ENCODE measurements around the gene FLNC.

Gene FLNC

DNA sequence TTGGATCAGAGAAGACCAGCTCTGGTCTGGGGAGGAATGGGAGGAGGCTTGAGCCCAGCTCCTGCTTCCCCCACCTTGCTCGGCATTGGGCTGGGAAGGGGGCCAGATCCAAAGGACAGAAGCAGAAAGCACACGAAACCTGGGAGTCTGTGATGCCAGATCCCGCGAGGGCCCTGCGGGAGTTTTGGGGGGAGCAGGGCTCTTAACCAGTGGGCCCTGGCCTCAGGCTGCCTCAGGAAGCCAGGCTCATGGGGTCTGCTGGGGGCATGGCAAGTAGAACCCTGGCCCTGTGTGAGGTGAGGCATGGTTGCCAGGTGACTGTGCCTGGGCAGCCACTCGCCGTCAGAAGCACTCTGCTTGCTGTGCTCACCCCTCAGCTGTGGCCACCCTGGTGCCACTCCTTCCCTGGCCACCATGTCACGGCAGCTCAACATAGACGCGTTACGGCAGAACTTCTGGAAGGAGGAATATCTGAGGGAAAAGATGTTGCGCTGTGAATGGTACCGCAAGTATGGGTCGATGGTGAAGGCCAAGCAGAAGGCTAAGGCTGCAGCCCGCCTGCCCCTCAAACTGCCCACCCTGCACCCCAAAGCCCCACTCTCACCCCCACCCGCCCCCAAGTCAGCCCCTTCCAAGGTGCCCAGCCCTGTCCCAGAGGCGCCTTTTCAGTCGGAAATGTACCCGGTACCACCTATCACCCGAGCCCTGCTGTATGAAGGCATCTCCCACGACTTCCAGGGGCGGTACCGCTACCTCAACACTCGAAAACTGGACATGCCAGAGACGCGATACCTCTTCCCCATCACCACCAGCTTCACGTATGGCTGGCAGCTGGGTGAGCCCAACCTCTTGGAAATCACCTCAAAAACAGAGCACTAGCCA is 36.0 kb downstream of the FLNC start:
- DNase-seq = no peak

GRCh38 chr7:128867241-128867640 is 37.0 kb downstream of the FLNC start:
- DNase-seq = no peak

DNA sequence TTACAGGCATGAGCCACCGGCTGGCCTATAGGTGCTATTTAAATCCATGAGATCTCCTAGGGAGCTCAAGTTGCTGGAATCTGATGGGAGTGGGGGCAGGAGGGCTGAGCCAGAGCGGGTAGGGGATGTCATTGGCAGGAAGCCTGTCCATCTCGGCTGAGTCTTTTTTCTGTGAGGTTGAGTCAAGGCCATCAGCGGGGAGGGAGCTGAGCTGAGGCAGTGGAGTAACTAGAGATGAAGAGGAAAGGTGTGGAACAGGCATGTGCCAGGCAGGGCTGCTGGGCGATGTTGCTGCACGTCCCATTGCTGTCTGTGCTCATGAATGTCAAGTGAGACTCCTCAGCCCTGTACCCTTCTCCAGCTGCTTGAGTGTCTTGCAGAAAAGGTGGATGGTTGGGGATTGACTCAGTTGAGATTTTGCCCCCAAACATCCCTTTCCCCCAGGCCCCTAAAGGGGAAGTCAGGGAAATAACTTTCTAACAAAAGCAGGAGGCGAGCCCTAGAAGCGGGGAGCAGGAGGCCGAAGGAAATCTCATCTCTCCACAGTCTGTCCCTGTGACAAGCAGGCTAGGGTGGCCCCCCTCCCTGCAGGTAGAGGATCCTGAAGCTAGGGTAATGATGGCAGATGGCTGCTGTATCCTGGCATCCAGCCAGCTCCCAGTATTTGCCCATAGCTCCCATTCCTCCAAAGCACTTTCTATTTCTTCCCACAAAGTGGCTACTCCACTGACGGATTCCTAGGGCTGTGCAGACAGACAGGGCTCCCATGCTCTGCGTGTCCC is 37.8 kb downstream of the FLNC start:
- DNase-seq = no peak

DNA sequence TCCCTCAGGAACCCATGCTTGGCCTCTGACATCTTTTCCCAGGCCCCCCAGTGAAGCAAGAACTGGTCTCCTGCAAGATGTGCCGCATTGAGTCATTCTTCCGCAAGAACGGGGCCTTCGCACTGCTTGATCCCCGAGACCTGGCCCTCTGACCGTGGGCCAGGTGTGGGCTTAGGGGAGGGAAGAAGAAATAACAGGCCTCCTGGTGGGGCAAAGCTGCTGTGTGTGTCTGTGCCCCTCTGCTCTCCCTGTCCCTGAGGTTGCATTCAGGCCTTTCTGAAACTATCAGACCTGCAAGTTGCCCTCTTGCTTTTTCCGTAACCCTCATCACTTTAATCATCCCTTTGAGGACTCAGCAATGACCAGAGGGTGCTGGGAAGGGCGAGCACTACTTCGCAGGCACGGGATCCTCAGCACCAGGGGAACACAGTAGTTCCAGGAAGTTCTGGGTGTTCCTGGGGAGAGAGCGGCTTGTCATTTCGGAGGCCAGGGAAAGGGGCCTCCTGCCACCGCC is 38.5 kb downstream of the FLNC start:
- DNase-seq = no peak

GRCh38 chr7:128869138-128869943 is 39.1 kb downstream of the FLNC start:
- DNase-seq = no peak

DNA sequence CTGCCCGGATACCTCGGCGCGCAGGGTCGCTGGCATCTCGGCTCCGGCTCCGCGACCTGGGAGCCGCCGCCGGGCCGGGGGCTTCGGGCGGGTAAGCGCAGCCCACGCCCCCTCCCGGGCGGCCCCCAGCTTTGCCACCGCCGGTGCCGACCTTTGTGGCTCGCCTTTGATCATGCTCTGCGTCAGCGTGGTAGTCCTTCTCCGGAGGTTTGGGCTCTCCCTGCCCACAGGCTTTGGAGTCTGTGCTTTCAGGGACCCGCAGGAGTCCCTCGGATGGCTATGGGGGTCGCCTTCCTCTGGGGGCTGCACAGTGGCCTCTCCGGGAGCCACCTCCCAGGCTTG is 39.7 kb downstream of the FLNC start:
- no peak for DNase-seq

- no peak for DNase-seq
Observed at GRCh38 chr7:128871050-128871449, 40.8 kb downstream of the FLNC start.

DNA sequence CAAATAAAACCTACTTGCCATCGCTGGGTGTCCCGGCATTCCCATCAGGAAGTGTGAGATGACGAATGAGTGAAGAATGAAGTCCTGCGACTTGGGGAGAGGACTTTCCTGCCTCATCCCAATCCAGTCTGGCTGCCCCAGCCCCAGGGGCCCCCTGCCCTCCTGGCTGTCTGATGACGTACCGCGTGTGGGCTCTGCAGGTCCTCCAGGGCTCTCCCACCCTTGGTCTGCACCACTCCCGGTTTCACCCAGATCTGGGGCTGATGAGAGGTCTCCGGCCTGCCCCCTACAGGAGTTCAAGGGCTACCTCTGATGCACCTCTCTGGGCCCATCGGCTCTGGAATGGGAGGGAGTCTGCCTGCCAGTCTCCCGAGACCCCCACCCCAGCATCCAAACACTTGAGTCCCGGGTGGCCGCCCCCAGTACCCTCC is 42.2 kb downstream of the FLNC start:
- no peak for DNase-seq

DNA sequence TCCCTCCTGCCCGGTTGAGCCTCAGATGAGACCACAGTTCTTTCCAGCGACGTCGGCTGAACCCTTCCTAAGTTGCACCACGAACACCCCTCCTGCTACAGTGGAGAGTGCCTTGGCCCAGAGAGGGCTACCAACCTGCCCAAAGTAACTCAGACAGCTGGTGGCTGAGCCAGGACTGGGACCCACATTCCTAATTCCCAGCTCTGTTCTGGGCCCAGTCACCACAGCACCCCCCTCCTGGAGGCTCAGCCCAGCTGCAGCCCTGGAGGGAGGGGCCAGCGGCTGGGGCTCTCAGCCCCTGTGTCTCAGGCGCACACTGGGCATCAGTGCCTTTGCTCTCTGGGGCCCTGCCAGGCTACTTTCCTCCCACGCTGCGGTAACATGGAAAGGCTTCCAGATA is 43.0 kb downstream of the FLNC start:
- DNase-seq = no peak

DNA sequence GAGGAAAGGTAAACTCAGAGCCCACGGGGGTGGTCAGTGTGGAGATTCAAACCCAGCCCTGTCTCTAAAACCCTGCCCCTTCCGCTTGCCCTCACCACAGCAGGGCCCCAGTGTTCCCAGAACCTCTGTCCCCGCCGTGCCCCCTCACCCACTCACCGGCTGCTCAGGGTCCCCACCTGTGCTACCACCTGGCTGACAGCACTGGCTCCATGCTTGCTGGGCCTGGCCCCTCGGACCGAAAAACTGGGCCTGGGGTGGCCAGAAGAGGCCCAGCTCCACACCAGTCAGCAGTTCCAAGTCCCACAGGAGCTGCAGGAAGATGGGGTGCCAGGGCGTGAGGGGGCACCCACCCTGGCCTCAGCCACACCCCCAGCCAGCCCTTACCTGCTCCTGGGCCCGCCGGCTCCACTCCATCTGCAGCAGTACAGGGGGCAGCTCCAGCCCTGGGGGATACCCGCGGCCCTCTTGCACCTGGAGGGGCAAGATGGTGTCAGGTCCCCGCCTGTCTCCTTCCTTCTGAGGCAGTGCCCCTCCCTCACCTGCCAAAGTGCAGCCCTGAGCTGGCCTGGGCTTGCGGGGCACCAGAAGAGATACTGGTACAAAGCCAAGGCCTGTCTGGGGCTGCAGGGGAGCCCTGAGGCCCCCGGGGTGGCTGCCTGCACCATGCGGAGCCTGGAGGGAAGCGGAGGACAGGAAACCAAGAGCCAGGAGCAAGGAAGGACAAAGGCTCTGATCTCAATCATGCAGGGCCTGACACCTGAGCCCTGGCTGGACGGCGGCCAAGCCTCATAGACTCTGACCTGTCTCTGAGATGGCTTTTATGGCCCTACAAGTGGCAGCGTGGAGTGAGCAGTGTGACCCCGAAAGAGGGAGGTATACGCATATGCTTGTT is 44.2 kb downstream of the FLNC start:
- DNase-seq = no peak

- DNase-seq = no peak
Observed at GRCh38 chr7:128875523-128875948, 45.3 kb downstream of the FLNC start.

GRCh38 chr7:128876127-128876526 is 45.9 kb downstream of the FLNC start:
- DNase-seq = no peak

DNA sequence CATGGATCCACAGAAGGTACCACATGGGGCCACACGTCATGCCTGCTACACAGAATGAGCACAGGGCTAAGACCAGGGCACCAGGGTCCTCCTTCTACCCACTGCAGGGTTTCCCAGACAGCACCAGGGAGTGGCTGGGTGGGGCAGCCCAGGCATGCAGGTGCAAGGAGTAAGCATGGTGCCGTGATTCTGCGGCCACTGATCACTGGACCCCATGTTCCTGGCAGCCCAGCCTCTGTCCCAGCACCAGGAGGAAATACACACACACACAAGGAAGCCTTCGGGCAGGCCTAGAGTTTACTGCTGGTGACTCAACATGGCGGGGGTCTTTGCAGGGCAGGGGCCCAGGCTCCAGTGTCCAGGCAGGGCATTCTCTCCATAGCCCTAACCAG is 46.4 kb downstream of the FLNC start:
- no peak for DNase-seq

- DNase-seq = peak; percentile 7
Observed at GRCh38 chr7:128876978-128877755, 47.0 kb downstream of the FLNC start.

GRCh38 chr7:128877756-128878120 is 47.5 kb downstream of the FLNC start:
- no peak for DNase-seq

GRCh38 chr7:128878226-128879105 is 48.3 kb downstream of the FLNC start:
- no peak for DNase-seq

DNA sequence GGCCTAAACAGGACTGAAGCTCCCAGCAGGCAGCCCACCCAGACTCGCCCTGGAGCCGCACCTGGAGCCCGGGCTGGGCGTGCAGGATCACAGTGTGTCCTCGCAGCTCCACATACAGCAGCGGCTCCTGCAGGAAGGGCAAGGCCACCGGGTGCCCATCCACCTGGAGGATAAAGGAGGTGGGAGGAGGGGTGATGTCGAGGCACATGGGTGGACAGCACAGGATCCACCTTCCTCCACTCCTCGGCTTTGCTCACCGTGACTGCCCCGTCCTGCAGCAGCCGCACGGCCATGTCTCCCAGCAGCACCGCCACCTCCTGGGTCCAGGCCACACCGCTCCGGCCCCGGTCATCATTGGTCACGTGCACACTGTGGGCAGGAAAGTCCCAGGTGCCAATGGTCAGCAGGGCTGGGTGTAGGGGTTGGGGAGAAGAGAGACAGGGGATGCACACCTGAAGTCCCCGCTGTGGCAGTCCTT is 49.3 kb downstream of the FLNC start:
- no peak for DNase-seq

- peak; percentile 93 for DNase-seq
Observed at GRCh38 chr7:128879939-128880746, 49.9 kb downstream of the FLNC start.

GRCh38 chr7:128880791-128881457 is 50.7 kb downstream of the FLNC start:
- no peak for DNase-seq

Measured in 8988T (cell line).